ENCODE results near the gene COPE.

- TF ChIP-seq POLR2A (IDR thresholded peaks at IDR 0.05; ENCODE audit: low read depth, low read length) (no peak), POLR2AphosphoS5 (IDR thresholded peaks at IDR 0.05; ENCODE audit: low read depth, low read length) (peak; percentile 34; the same call in 1 of the 2 replicates), TAF1 (IDR thresholded peaks at IDR 0.05; ENCODE audit: borderline replicate concordance, low read depth, low read length) (no peak)
Observed at GRCh38 chr19:18929311-18929710, 10.1 kb upstream of the COPE start.

All from GM12892 (cell line).